Breast epithelium (tissue), 4 donors: ENCODE measurements around the gene TESK2. TPM values are rescaled to one million over a fixed set of nuclear protein-coding genes. Genes with fewer than 3 reads are reported as not detected.
"Not testable (repeated sequence)": the region's sequence is repeated elsewhere in the genome, so short reads cannot be mapped to it uniquely, and the experiment has no call there.

Experiments
- DNase-seq, 2 donors: peaks; one replicate each; pipeline ENCODE4 v3.0.0-alpha.2; 2019; ENCODE audit warnings: low spot score in 2 of 2
- H3K27ac ChIP-seq, 2 donors: fragments of 200-600 bp; sonication (generic) in 1 of 2; one replicate each; pipeline ENCODE4 v1.5.1; 2016 to 2019; ENCODE audit warnings: mild to moderate bottlenecking in 1 of 2
- H3K27me3 ChIP-seq, 2 donors: fragments of 200-600 bp; sonication (generic) in 1 of 2; one replicate each; pipeline versions ENCODE4 v1.5.1 to v1.6.0; 2017 to 2019; ENCODE audit warnings: control low read depth in 1 of 2, mild to moderate bottlenecking in 1 of 2
- H3K36me3 ChIP-seq: fragments of 200-600 bp; one replicate; pipeline ENCODE4 v1.5.1; 2019
- H3K4me1 ChIP-seq, 2 donors: fragments of 200-600 bp; sonication (generic); one replicate each; pipeline ENCODE4 v1.5.1; 2016 to 2019; ENCODE audit warnings: control low read depth in 1 of 2
- H3K4me3 ChIP-seq, 3 donors: fragments of 200-600 bp; sonication (generic); 1 replicate in 2 of 3; 2 replicates in 1 of 3; pipeline ENCODE4 v1.5.1; 2016 to 2019; ENCODE audit warnings: mild to moderate bottlenecking in 3 of 3, moderate library complexity in 2 of 3
- H3K9me3 ChIP-seq, 2 donors: fragments of 200-600 bp; sonication (generic) in 1 of 2; one replicate each; pipeline ENCODE4 v1.5.1; 2016 to 2019; ENCODE audit warnings: control low read depth in 1 of 2
- CTCF ChIP-seq, 3 donors: fragments of 450-650 bp; IDR thresholded peaks; one replicate each; pipeline ENCODE4 v1.5.1; 2016 to 2017; ENCODE audit warnings: antibody characterized with exemption in 3 of 3, mild to moderate bottlenecking in 3 of 3, moderate library complexity in 3 of 3
- POLR2A ChIP-seq: fragments of 450-650 bp; IDR thresholded peaks from one replicate; pipeline ENCODE4 v1.6.1; 2016; ENCODE audit warnings: antibody characterized with exemption, mild to moderate bottlenecking, moderate library complexity
- POLR2AphosphoS5 ChIP-seq, 3 donors: sonication (generic); formaldehyde crosslinking; IDR thresholded peaks; one replicate each; pipeline ENCODE4 v1.6.1; 2017; ENCODE audit warnings: antibody characterized with exemption in 3 of 3
- intact Hi-C: fragments of 100-400 bp; cut with DNase I; formaldehyde crosslinking; loops from one replicate; pipeline ENCODE4 v1.15.1; 2023; ENCODE audit warnings: low total_unique reads
- total RNA-seq, 3 donors: library from RNA; depleted of rRNA; stranded (reverse); fragments of >200 nt; gene quantifications; one replicate each; pipeline ENCODE4 v1.1.0, GENCODE V29; 2016

TESK2 gene
- total RNA-seq, 3 donors from 2014 or later: 6.2 to 19.2 (median 11.1) TPM

- TF ChIP-seq POLR2A (no peak), POLR2AphosphoS5 (IDR thresholded peaks at IDR 0.05) (no peak), CTCF (IDR thresholded peaks at IDR 0.05) (no peak)
- intact Hi-C loops: no loop called here
- Histone ChIP-seq H3K27me3 (no peaks in the 10 kb centered on the region), H3K36me3 (no peaks in the 10 kb centered on the region), H3K4me3 (no peak overlapping the region), H3K27ac (no peak overlapping the region), H3K9me3 (no peaks in the 10 kb centered on the region), H3K4me1 (no peaks in the 10 kb centered on the region)
- DNase-seq: no peak
Observed at GRCh38 chr1:45395582-45395981, 95.4 kb downstream of the TESK2 start.

GRCh38 chr1:45395051-45395450, 95.9 kb downstream of the TESK2 start:
- intact Hi-C loops: no loop called here
- DNase-seq: no peak
- Histone ChIP-seq H3K27me3 (no peaks in the 10 kb centered on the region), H3K9me3 (no peaks in the 10 kb centered on the region), H3K36me3 (no peaks in the 10 kb centered on the region), H3K27ac (no peak overlapping the region), H3K4me3 (no peak overlapping the region), H3K4me1 (no peaks in the 10 kb centered on the region)
- no peak for TF ChIP-seq POLR2A

GRCh38 chr1:45394342-45394741, 96.6 kb downstream of the TESK2 start:
- H3K9me3 ChIP-seq: no peaks in the 10 kb centered on the region
- no peak overlapping the region for H3K4me3 ChIP-seq
- H3K36me3 ChIP-seq: no peaks in the 10 kb centered on the region
- TF ChIP-seq CTCF (IDR thresholded peaks at IDR 0.05): no peak
- no peak for TF ChIP-seq POLR2AphosphoS5 (IDR thresholded peaks at IDR 0.05)
- TF ChIP-seq POLR2A: no peak
- H3K4me1 ChIP-seq: no peaks in the 10 kb centered on the region
- DNase-seq: no peak
- intact Hi-C loops: no loop called here
- no peaks in the 10 kb centered on the region for H3K27me3 ChIP-seq
- no peak overlapping the region for H3K27ac ChIP-seq

- no peaks in the 10 kb centered on the region for H3K9me3 ChIP-seq
- H3K4me1 ChIP-seq: no peaks in the 10 kb centered on the region
- no peak overlapping the region for H3K4me3 ChIP-seq
- H3K27me3 ChIP-seq: no peaks in the 10 kb centered on the region
- no peak for DNase-seq
- TF ChIP-seq POLR2AphosphoS5 (IDR thresholded peaks at IDR 0.05) (no peak), CTCF (IDR thresholded peaks at IDR 0.05) (no peak), POLR2A (no peak)
- intact Hi-C loops: no loop called here
- H3K36me3 ChIP-seq: no peaks in the 10 kb centered on the region
- no peak overlapping the region for H3K27ac ChIP-seq
Observed at GRCh38 chr1:45393718-45394302, 97.2 kb downstream of the TESK2 start.

- no peak overlapping the region for H3K4me3 ChIP-seq
- H3K4me1 ChIP-seq: no peaks in the 10 kb centered on the region
- DNase-seq: no peak
- no peaks in the 10 kb centered on the region for H3K27me3 ChIP-seq
- no peaks in the 10 kb centered on the region for H3K36me3 ChIP-seq
- intact Hi-C loops: no loop called here
- TF ChIP-seq POLR2AphosphoS5 (IDR thresholded peaks at IDR 0.05): no peak
- TF ChIP-seq CTCF (IDR thresholded peaks at IDR 0.05): no peak
- TF ChIP-seq POLR2A: no peak
- no peaks in the 10 kb centered on the region for H3K9me3 ChIP-seq
- H3K27ac ChIP-seq: no peak overlapping the region
Observed at GRCh38 chr1:45386219-45386618, 104.7 kb downstream of the TESK2 start.

GRCh38 chr1:45385302-45385701, 105.7 kb downstream of the TESK2 start:
- no peak overlapping the region for H3K4me3 ChIP-seq
- intact Hi-C loops: no loop called here
- no peaks in the 10 kb centered on the region for H3K4me1 ChIP-seq

GRCh38 chr1:45384213-45384612, 106.8 kb downstream of the TESK2 start:
- DNase-seq, H3K9me3 ChIP-seq, H3K36me3 ChIP-seq, H3K4me1 ChIP-seq, intact Hi-C loops, H3K27me3 ChIP-seq, H3K27ac ChIP-seq, H3K4me3 ChIP-seq: not testable (repeated sequence)

More at GRCh38 chr1:45385302-45385701, 105.7 kb downstream of the TESK2 start:
- DNase-seq: no peak
- H3K27ac ChIP-seq: no peak overlapping the region
- TF ChIP-seq POLR2AphosphoS5 (IDR thresholded peaks at IDR 0.05): no peak
- no peak for TF ChIP-seq CTCF (IDR thresholded peaks at IDR 0.05)
- no peak for TF ChIP-seq POLR2A
- no peaks in the 10 kb centered on the region for H3K9me3 ChIP-seq
- H3K27me3 ChIP-seq: no peaks in the 10 kb centered on the region
- H3K36me3 ChIP-seq: no peaks in the 10 kb centered on the region
